Ascending aorta (tissue), 2 donors: Measurements from ENCODE around the gene RHOBTB3. TPM values are rescaled to one million over a fixed set of nuclear protein-coding genes. Genes with fewer than 3 reads are reported as not detected.

ENCODE experiments used
- DNase-seq, 2 donors: peaks; one replicate each; pipeline ENCODE4 v3.0.0-alpha.2; 2019; ENCODE audit warnings: low spot score in 2 of 2
- H3K27ac ChIP-seq, 2 donors: fragments of 200-600 bp; sonication (generic); one replicate each; pipeline ENCODE4 v1.5.1; 2016 to 2017; ENCODE audit warnings: mild to moderate bottlenecking in 1 of 2
- H3K27me3 ChIP-seq: fragments of 200-600 bp; sonication (generic); one replicate; pipeline ENCODE4 v1.5.1; 2017
- H3K36me3 ChIP-seq, 2 donors: fragments of 200-600 bp; sonication (generic); one replicate each; pipeline ENCODE4 v1.5.1; 2016
- H3K4me1 ChIP-seq, 2 donors: fragments of 200-600 bp; sonication (generic); one replicate each; pipeline ENCODE4 v1.5.1; 2016 to 2017; ENCODE audit warnings: mild to moderate bottlenecking in 1 of 2
- H3K4me3 ChIP-seq, 2 donors: fragments of 200-600 bp; sonication (generic); one replicate each; pipeline ENCODE4 v1.5.1; 2016 to 2017; ENCODE audit warnings: mild to moderate bottlenecking in 1 of 2
- H3K9me3 ChIP-seq, 2 donors: fragments of 200-600 bp; sonication (generic); one replicate each; pipeline ENCODE4 v1.5.1; 2016
- intact Hi-C: fragments of 100-400 bp; cut with DNase I; formaldehyde crosslinking; loops from one replicate; pipeline ENCODE4 v1.15.1; 2023
- total RNA-seq: library from RNA; depleted of rRNA; stranded (reverse); fragments of >200 nt; gene quantifications from one replicate; pipeline ENCODE4 v1.1.0, GENCODE V29; 2016
- TF ChIP-seq, protein P1 (sequence below), 3 experiments: fragments of 200-600 bp in 2 of 3; fragments of 450-650 bp in 1 of 3; sonication (generic) in 2 of 3; IDR thresholded peaks; one replicate each; pipeline ENCODE4 v1.5.1; 2016 to 2019; ENCODE audit warnings: antibody characterized with exemption in 3 of 3, mild to moderate bottlenecking in 1 of 3, moderate library complexity in 1 of 3

Gene RHOBTB3
- total RNA-seq, 1 donor from 2014 or later = 153 TPM

DNA sequence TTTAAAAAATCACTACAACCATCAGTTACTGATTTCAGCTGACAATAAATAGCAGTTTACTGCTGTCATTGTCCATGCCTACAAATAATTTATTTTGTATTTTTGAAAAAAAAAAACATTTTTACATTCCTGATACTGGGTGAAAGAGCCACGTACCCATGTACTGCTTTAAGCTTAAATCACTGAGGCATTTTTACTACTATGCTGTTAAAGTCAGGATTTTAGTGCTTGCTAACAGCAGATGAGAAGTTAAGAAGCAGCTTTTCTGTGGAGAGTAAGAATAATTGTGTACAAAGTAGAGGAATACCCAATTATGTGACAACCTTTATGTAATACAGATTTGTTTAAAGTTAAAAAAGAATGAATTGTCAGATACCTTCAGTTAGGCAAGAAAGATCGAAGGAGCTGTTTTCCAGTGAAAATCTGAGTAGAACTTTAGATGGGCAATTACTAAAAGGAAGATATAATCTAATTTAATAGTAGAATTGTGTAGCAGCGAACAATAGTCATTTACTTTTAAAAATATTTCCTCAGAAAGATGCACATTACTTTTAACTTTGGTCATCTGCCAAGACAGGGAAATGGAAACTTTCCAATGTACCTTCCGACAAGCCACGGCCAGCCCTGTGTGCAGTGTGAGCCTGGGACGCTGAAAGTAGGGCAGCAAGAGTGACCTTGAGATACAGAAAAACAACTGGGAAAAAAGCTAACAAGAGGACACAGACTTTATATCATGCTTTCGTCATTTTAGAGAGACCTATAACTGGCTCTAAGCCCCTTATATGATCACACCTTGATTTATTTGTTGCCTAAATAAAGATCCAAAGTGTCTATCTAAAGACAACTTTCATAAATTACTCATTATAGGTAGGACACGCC is 39.9 kb downstream of the RHOBTB3 start:
- Histone ChIP-seq H3K27ac (no peak overlapping the region), H3K36me3 (peaks cover 0 to 11% of the 10 kb centered on the region in 2 donors), H3K4me1 (no peaks in the 10 kb centered on the region), H3K9me3 (no peaks in the 10 kb centered on the region), H3K27me3 (no peaks in the 10 kb centered on the region), H3K4me3 (no peak overlapping the region)
- intact Hi-C loops = no loop called here
- TF ChIP-seq, protein P1, sequence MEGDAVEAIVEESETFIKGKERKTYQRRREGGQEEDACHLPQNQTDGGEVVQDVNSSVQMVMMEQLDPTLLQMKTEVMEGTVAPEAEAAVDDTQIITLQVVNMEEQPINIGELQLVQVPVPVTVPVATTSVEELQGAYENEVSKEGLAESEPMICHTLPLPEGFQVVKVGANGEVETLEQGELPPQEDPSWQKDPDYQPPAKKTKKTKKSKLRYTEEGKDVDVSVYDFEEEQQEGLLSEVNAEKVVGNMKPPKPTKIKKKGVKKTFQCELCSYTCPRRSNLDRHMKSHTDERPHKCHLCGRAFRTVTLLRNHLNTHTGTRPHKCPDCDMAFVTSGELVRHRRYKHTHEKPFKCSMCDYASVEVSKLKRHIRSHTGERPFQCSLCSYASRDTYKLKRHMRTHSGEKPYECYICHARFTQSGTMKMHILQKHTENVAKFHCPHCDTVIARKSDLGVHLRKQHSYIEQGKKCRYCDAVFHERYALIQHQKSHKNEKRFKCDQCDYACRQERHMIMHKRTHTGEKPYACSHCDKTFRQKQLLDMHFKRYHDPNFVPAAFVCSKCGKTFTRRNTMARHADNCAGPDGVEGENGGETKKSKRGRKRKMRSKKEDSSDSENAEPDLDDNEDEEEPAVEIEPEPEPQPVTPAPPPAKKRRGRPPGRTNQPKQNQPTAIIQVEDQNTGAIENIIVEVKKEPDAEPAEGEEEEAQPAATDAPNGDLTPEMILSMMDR (IDR thresholded peaks at IDR 0.05) = no peak
- no peak for DNase-seq

DNA sequence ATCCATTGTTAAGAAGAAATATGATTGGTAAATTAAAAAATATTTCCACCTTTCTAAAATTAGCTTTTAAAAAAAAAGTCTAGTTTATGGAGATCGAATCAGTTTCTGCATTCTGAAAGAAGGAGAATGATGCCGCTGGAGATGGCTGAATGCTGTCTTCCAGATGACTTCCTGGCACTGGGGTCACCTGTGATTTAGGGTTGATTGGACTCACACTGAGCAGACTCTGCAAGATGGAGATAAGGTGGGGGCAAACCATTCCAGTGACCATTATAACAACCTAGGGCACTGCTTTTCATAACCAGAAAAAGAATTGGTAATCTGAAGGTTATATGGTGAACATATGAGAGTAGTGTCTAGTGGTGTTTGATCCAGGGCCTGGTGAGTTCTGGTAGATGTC is 40.8 kb downstream of the RHOBTB3 start:
- Histone ChIP-seq H3K9me3 (no peaks in the 10 kb centered on the region), H3K4me1 (no peaks in the 10 kb centered on the region), H3K27me3 (no peaks in the 10 kb centered on the region), H3K27ac (no peak overlapping the region), H3K4me3 (no peak overlapping the region), H3K36me3 (peaks cover 0 to 11% of the 10 kb centered on the region in 2 donors)
- TF ChIP-seq, protein P1 (IDR thresholded peaks at IDR 0.05) = no peak
- intact Hi-C loops = no loop called here
- no peak for DNase-seq

DNA sequence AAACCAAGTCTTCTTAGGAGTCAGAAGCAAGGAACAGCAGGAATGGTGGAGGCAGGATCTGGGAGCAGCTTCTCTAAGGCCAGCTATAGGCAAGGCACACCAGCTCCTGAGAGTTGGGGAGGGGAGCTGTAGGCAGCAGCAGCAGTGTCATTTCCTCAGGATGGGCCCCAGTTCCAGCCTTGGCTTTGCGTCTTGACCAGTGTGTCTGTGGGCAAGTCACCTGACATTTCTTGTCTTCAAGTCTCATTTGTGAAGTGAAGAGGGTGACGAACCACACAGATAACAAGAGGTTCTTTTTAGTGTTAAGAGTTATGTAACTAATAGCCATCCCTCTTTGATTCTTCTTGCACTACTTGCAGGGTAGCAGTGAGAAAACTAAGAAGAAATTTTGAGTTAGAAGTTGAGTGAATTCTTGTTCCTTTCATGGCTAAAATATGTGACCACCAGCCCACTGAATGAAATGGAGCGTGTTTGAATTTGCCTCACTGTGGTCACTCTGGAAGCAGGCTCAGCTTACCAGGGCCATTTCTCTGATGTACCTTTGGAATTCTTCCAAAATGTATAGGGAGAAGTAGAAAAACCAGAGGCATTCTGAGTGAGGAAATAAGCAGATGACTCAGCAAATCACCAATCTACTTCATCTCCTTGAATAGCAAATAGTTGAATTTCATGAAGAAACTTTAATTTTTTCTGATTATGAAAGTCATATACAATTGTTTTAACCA is 42.4 kb downstream of the RHOBTB3 start:
- TF ChIP-seq, protein P1 (IDR thresholded peaks at IDR 0.05) = no peak
- intact Hi-C loops = no loop called here
- peaks cover 0 to 10% of the 10 kb centered on the region in 2 donors for H3K36me3 ChIP-seq
- no peaks in the 10 kb centered on the region for H3K9me3 ChIP-seq
- no peaks in the 10 kb centered on the region for H3K4me1 ChIP-seq
- no peaks in the 10 kb centered on the region for H3K27me3 ChIP-seq
- H3K27ac ChIP-seq = no peak overlapping the region
- DNase-seq = no peak
- no peak overlapping the region for H3K4me3 ChIP-seq

DNA sequence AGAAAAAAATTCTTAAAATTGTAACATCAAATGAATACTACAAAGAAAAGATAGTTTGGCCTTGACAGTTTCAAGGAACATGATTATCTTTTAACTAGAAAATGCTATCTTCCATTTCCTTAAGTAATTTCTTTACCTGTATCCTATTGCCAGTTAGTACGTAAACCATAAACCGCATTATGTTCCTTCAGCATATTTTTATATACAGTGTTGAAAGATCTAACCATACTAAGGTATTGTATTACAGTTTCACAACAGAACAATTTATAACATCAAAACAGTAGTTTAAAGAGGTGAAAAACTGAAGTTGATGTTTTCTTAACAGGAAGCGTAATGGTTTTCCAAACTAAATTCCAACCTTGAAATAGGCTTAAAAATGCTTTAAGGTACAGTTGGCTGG is 46.3 kb downstream of the RHOBTB3 start:
- Histone ChIP-seq H3K27ac (no peak overlapping the region), H3K9me3 (no peaks in the 10 kb centered on the region), H3K4me1 (peaks cover 0 to 12% of the 10 kb centered on the region in 2 donors), H3K27me3 (no peaks in the 10 kb centered on the region), H3K4me3 (no peak overlapping the region), H3K36me3 (no peaks in the 10 kb centered on the region)
- intact Hi-C loops = no loop called here
- no peak for DNase-seq
- TF ChIP-seq, protein P1 (IDR thresholded peaks at IDR 0.05) = no peak

DNA sequence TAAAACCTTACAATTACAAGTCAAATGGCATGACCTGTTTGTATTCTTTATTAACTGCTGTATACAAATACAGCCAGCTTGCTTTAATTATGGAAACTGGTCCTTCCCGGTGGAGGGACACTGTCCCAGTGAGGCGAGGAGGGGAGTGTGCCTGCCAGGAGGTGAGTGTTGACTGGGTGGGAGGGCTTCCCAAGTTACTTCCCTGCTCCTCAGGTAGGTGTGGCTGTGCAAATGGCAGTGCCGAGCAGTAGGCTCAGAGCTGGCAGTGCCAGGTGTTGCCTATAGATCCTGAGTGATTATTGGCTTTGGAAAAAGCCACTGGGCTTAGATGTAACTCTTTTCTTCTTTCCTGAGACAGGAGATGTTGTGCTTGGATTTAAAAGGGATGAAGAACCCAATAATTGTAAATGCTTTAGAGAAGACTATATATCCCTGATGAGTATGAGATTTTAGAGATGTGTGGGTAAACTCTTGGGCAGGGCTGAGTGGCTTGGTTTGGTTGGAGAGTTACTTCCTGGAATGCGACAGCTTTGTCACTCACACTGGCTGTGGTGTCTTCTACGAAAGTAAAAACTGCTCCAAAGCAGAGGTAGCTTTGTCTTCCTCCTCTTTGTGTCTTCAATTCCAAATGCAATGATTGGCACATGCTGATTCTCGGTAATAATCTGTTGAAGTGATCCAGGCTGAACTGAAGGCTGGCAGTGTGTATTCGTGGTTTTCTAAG is 47.7 kb downstream of the RHOBTB3 start:
- DNase-seq = no peak
- TF ChIP-seq, protein P1 (IDR thresholded peaks at IDR 0.05) = no peak
- Histone ChIP-seq H3K4me3 (no peak overlapping the region), H3K27me3 (no peaks in the 10 kb centered on the region), H3K4me1 (peaks cover 0 to 12% of the 10 kb centered on the region in 2 donors), H3K9me3 (no peaks in the 10 kb centered on the region), H3K27ac (peak overlapping the region; percentile 54 to 73), H3K36me3 (no peaks in the 10 kb centered on the region)
- intact Hi-C loops = no loop called here
